Measurements from ENCODE around the gene PFN3. TPM values are rescaled to one million over a fixed set of nuclear protein-coding genes. Genes with fewer than 3 reads are reported as not detected.

PFN3 gene
- total RNA-seq, 2 experiments from 2014 or later, result not detected

GRCh38 chr5:177357146-177357458, 43.4 kb downstream of the PFN3 start:
- ATAC-seq (ENCODE audit: poor library complexity), result peak; percentile 18
- H3K9me3 ChIP-seq (ENCODE audit: control insufficient read depth in 1 of 2, insufficient read depth in 1 of 2, low read length in 2 of 2), result no peaks in the 10 kb centered on the region
- H3K4me1 ChIP-seq (ENCODE audit: insufficient read depth, low read length), result peaks cover 76% of the 10 kb centered on the region
- H3K36me3 ChIP-seq (ENCODE audit: insufficient read depth, low read length), result peaks cover 16% of the 10 kb centered on the region
- Mint-ChIP-seq H3K4me1 (ENCODE audit: low read depth) (peaks cover 77% of the 10 kb centered on the region), H3K9me3 (no peaks in the 10 kb centered on the region), H3K27me3 (no peaks in the 10 kb centered on the region), H3K27ac (peak overlapping the region; percentile 82), H3K4me3 (peak overlapping the region; percentile 82), H3K36me3 (ENCODE audit: low read depth) (peaks cover 26% of the 10 kb centered on the region)
- intact Hi-C loops (cut with DNase I, micrococcal nuclease), result loop anchor here (5.0 to 10.0 kb wide), 2 partner anchors 45 to 972 kb away; partner anchors contain the start of genes HIGD2A (in 1 of the 2), MXD3 (in 1 of the 2) and NOP16 (in 1 of the 2)
- H3K27me3 ChIP-seq (ENCODE audit: control insufficient read depth in 1 of 2, insufficient read depth in 2 of 2, low read length in 2 of 2), result no peaks in the 10 kb centered on the region
- peak overlapping the region; percentile 99 for H3K4me3 ChIP-seq (ENCODE audit: low read length)
- no peak for TF ChIP-seq CTCF (IDR thresholded peaks at IDR 0.05)
- ChIA-PET CTCF (interaction anchor here (2.3 to 5.0 kb wide), 2 partner anchors 13 to 46 kb away, joined by 9 to 31 read pairs; no protein-coding TSS in a partner anchor), POLR2A (interaction anchor here (0.9 to 6.2 kb wide), 4 partner anchors 14 to 87 kb away, joined by 3 to 51 read pairs (median 4); no protein-coding TSS in a partner anchor)
- H3K27ac ChIP-seq (ENCODE audit: low read depth in 1 of 2, low read length in 2 of 2), result peak overlapping the region; percentile 78 to 80
- DNase-seq, result peak in 1 of 14 experiments; percentile 26

- CTCF ChIA-PET, result interaction anchor here (1.6 to 5.0 kb wide), 3 partner anchors 13 to 99 kb away, joined by 5 to 31 read pairs (median 9); no protein-coding TSS in a partner anchor
- no peaks in the 10 kb centered on the region for H3K9me3 ChIP-seq (ENCODE audit: control insufficient read depth in 1 of 2, insufficient read depth in 1 of 2, low read length in 2 of 2)
- TF ChIP-seq CTCF (IDR thresholded peaks at IDR 0.05), result no peak
- DNase-seq (peak in 2 of 14 experiments; percentile 14 to 27), ATAC-seq (ENCODE audit: poor library complexity) (no peak)
- no peaks in the 10 kb centered on the region for H3K27me3 ChIP-seq (ENCODE audit: control insufficient read depth in 1 of 2, insufficient read depth in 2 of 2, low read length in 2 of 2)
- Mint-ChIP-seq H3K4me1 (ENCODE audit: low read depth) (peaks cover 77% of the 10 kb centered on the region), H3K9me3 (no peaks in the 10 kb centered on the region), H3K27me3 (no peaks in the 10 kb centered on the region), H3K4me3 (peak overlapping the region; percentile 82), H3K36me3 (ENCODE audit: low read depth) (peaks cover 24% of the 10 kb centered on the region), H3K27ac (peak overlapping the region; percentile 82)
- H3K4me3 ChIP-seq (ENCODE audit: low read length), result peak overlapping the region; percentile 99
- peaks cover 76% of the 10 kb centered on the region for H3K4me1 ChIP-seq (ENCODE audit: insufficient read depth, low read length)
- peak overlapping the region in 1 of 2 donors; percentile 80 for H3K27ac ChIP-seq (ENCODE audit: low read depth in 1 of 2, low read length in 2 of 2)
- peaks cover 14% of the 10 kb centered on the region for H3K36me3 ChIP-seq (ENCODE audit: insufficient read depth, low read length)
- intact Hi-C loops (cut with DNase I, micrococcal nuclease), result loop anchor here (5.0 to 10.0 kb wide), 2 partner anchors 44 to 972 kb away; partner anchors contain the start of genes HIGD2A (in 1 of the 2), MXD3 (in 1 of the 2) and NOP16 (in 1 of the 2)
- POLR2A ChIA-PET, result interaction anchor here (0.9 to 6.2 kb wide), 6 partner anchors 14 to 87 kb away, joined by 3 to 51 read pairs (median 4); partner anchors contain the start of gene GRK6
Measured at GRCh38 chr5:177356746-177357145, 43.7 kb downstream of the PFN3 start.

GRCh38 chr5:177355868-177356168, 44.6 kb downstream of the PFN3 start:
- Histone ChIP-seq H3K9me3 (ENCODE audit: control insufficient read depth in 1 of 2, insufficient read depth in 1 of 2, low read length in 2 of 2) (no peaks in the 10 kb centered on the region), H3K4me1 (ENCODE audit: insufficient read depth, low read length) (peaks cover 73% of the 10 kb centered on the region), H3K27me3 (ENCODE audit: control insufficient read depth in 1 of 2, insufficient read depth in 2 of 2, low read length in 2 of 2) (no peaks in the 10 kb centered on the region), H3K27ac (ENCODE audit: low read depth in 1 of 2, low read length in 2 of 2) (no peak overlapping the region), H3K36me3 (ENCODE audit: insufficient read depth, low read length) (peaks cover 7% of the 10 kb centered on the region), H3K4me3 (ENCODE audit: low read length) (no peak overlapping the region)
- H3K36me3 Mint-ChIP-seq (ENCODE audit: low read depth), result peaks cover 27% of the 10 kb centered on the region
- intact Hi-C loops (cut with DNase I, micrococcal nuclease), result loop anchor here (5.0 to 10.0 kb wide), 2 partner anchors 44 to 971 kb away; partner anchors contain the start of genes HIGD2A (in 1 of the 2), MXD3 (in 1 of the 2) and NOP16 (in 1 of the 2)
- ChIA-PET POLR2A (interaction anchor here (1.3 to 1.5 kb wide), 4 partner anchors 31 to 70 kb away, joined by 3 to 5 read pairs (median 4); partner anchors contain the start of gene GRK6), CTCF (interaction anchor here (0.5 to 5.0 kb wide), 3 partner anchors 14 to 363 kb away, joined by 3 to 31 read pairs (median 5); no protein-coding TSS in a partner anchor)
- peak overlapping the region; percentile 82 for H3K4me3 Mint-ChIP-seq
- DNase-seq, result no peak
- ATAC-seq (ENCODE audit: poor library complexity), result no peak
- TF ChIP-seq CTCF (IDR thresholded peaks at IDR 0.05), result no peak
- no peaks in the 10 kb centered on the region for H3K27me3 Mint-ChIP-seq
- no peaks in the 10 kb centered on the region for H3K9me3 Mint-ChIP-seq
- peaks cover 77% of the 10 kb centered on the region for H3K4me1 Mint-ChIP-seq (ENCODE audit: low read depth)
- peak overlapping the region; percentile 82 for H3K27ac Mint-ChIP-seq

Data from CD4-positive, alpha-beta T cell (primary cell).